ENCODE data around the gene CDC42BPB. TPM values are rescaled to one million over a fixed set of nuclear protein-coding genes. Genes with fewer than 3 reads are reported as not detected.
A peak's percentile ranks its signal among the peaks of the same experiment; 100 is the strongest.

Gene CDC42BPB
- total RNA-seq, 3 donors from 2014 or later (not counting 1 experiment from before 2014, with no cell fraction given): 0.86 to 2.3 (median 2.0) TPM

- no peaks in the 10 kb centered on the region for H3K9me3 Mint-ChIP-seq
- WGBS (ENCODE audit: insufficient coverage): 93% methylated on average over 2 of the region's 2 CpGs
- H3K27me3 ChIP-seq (ENCODE audit: control insufficient read depth, insufficient read depth, low read length): peaks cover 2% of the 10 kb centered on the region
- H3K4me1 Mint-ChIP-seq: no peaks in the 10 kb centered on the region
- no peak for TF ChIP-seq CTCF (IDR thresholded peaks at IDR 0.05)
- no peaks in the 10 kb centered on the region for H3K36me3 Mint-ChIP-seq
- no peak overlapping the region for H3K4me3 Mint-ChIP-seq
- no peaks in the 10 kb centered on the region for H3K4me1 ChIP-seq (ENCODE audit: control insufficient read depth, insufficient read depth, low read length)
- H3K4me3 ChIP-seq (ENCODE audit: low read length): no peak overlapping the region
- no peak overlapping the region for H3K27ac Mint-ChIP-seq
- H3K27ac ChIP-seq (ENCODE audit: low read length): no peak overlapping the region
- peaks cover 0 to 6% of the 10 kb centered on the region in 2 donors for H3K27me3 Mint-ChIP-seq (ENCODE audit: low read depth in 2 of 2)
- ATAC-seq (no peak), DNase-seq (no peak)
- intact Hi-C loops (cut with micrococcal nuclease): no loop called here
- no peaks in the 10 kb centered on the region for H3K9me3 ChIP-seq (ENCODE audit: control insufficient read depth, insufficient read depth, low read length)
- H3K36me3 ChIP-seq (ENCODE audit: control insufficient read depth, insufficient read depth, low read length): no peaks in the 10 kb centered on the region
Observed at GRCh38 chr14:103081951-103082350, 24.6 kb upstream of the CDC42BPB start.

GRCh38 chr14:103078860-103079587, 21.7 kb upstream of the CDC42BPB start:
- Mint-ChIP-seq H3K4me3 (no peak overlapping the region), H3K4me1 (no peaks in the 10 kb centered on the region), H3K9me3 (no peaks in the 10 kb centered on the region), H3K27me3 (ENCODE audit: low read depth in 2 of 2) (peaks cover 0 to 4% of the 10 kb centered on the region in 2 donors), H3K36me3 (no peaks in the 10 kb centered on the region), H3K27ac (no peak overlapping the region)
- Histone ChIP-seq H3K27ac (ENCODE audit: low read length) (no peak overlapping the region), H3K4me3 (ENCODE audit: low read length) (no peak overlapping the region), H3K27me3 (ENCODE audit: control insufficient read depth, insufficient read depth, low read length) (peaks cover 10% of the 10 kb centered on the region), H3K9me3 (ENCODE audit: control insufficient read depth, insufficient read depth, low read length) (no peaks in the 10 kb centered on the region), H3K36me3 (ENCODE audit: control insufficient read depth, insufficient read depth, low read length) (no peaks in the 10 kb centered on the region), H3K4me1 (ENCODE audit: control insufficient read depth, insufficient read depth, low read length) (peaks cover 14% of the 10 kb centered on the region)
- intact Hi-C loops (cut with micrococcal nuclease): loop anchor here (5.0 to 10.0 kb wide), 2 partner anchors 108 to 216 kb away; no protein-coding TSS in a partner anchor
- DNase-seq: no peak
- TF ChIP-seq CTCF (IDR thresholded peaks at IDR 0.05): no peak
- no peak for ATAC-seq
- 80% methylated on average over 11 of the region's 11 CpGs for WGBS (ENCODE audit: insufficient coverage)

- peaks cover 14% of the 10 kb centered on the region for H3K4me1 ChIP-seq (ENCODE audit: control insufficient read depth, insufficient read depth, low read length)
- 9% methylated on average over 9 of the region's 9 CpGs for WGBS (ENCODE audit: insufficient coverage)
- no peaks in the 10 kb centered on the region for H3K4me1 Mint-ChIP-seq
- DNase-seq (peak; percentile 47 to 90), ATAC-seq (peak; percentile 75 to 82 (median 76))
- TF ChIP-seq CTCF (IDR thresholded peaks at IDR 0.05): peak; percentile 64
- no peaks in the 10 kb centered on the region for H3K36me3 ChIP-seq (ENCODE audit: control insufficient read depth, insufficient read depth, low read length)
- intact Hi-C loops (cut with micrococcal nuclease): loop anchor here (5.0 to 10.0 kb wide), 2 partner anchors 109 to 216 kb away; no protein-coding TSS in a partner anchor
- H3K27me3 Mint-ChIP-seq (ENCODE audit: low read depth in 2 of 2): peaks cover 0 to 4% of the 10 kb centered on the region in 2 donors
- H3K36me3 Mint-ChIP-seq: no peaks in the 10 kb centered on the region
- no peaks in the 10 kb centered on the region for H3K9me3 Mint-ChIP-seq
- no peak overlapping the region for H3K4me3 ChIP-seq (ENCODE audit: low read length)
- H3K9me3 ChIP-seq (ENCODE audit: control insufficient read depth, insufficient read depth, low read length): no peaks in the 10 kb centered on the region
- H3K27ac Mint-ChIP-seq: no peak overlapping the region
- H3K4me3 Mint-ChIP-seq: no peak overlapping the region
- peaks cover 10% of the 10 kb centered on the region for H3K27me3 ChIP-seq (ENCODE audit: control insufficient read depth, insufficient read depth, low read length)
- H3K27ac ChIP-seq (ENCODE audit: low read length): no peak overlapping the region
Observed at GRCh38 chr14:103078420-103078749, 21.0 kb upstream of the CDC42BPB start.
